ENCODE results near the gene LHX4. TPM values are rescaled to one million over a fixed set of nuclear protein-coding genes. Genes with fewer than 3 reads are reported as not detected.
A peak's percentile ranks its signal among the peaks of the same experiment; 100 is the strongest.

LHX4 gene
- total RNA-seq, 1 donor from 2014 or later: under 0.01 TPM

DNA sequence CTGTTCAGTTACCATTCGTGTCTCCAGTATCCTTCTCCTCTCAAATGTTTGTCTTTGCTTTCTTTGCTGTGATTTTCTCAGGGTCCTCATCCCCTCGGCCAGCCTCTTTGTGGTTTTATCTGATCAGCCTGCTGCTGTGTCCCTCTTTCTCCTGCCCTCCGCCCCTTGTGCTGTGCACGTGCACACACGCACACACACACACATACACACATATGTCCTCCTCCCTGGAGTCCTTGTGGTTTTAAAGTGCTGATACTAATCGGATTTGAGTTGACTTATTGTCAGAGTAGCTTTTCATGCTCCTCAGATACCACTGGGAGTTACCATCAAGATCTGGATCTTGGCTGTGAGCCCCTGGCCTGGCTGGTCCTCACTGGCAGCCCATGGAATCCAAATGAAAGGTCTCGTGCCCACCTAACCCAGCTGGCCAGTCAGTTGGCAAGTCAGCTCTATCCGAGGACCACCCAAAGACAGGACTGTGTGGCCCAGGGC, 41.3 kb upstream of the LHX4 start:
- Histone ChIP-seq H3K27me3 (ENCODE audit: control insufficient read depth, insufficient read depth, low read length) (no peaks in the 10 kb centered on the region), H3K36me3 (ENCODE audit: control insufficient read depth, insufficient read depth, low read length) (peaks cover 56% of the 10 kb centered on the region), H3K4me3 (ENCODE audit: low read depth, low read length) (no peak overlapping the region)
- no peak for FAIRE-seq
- no peak for DNase-seq (ENCODE audit: low read depth)
- TF ChIP-seq, protein P1, sequence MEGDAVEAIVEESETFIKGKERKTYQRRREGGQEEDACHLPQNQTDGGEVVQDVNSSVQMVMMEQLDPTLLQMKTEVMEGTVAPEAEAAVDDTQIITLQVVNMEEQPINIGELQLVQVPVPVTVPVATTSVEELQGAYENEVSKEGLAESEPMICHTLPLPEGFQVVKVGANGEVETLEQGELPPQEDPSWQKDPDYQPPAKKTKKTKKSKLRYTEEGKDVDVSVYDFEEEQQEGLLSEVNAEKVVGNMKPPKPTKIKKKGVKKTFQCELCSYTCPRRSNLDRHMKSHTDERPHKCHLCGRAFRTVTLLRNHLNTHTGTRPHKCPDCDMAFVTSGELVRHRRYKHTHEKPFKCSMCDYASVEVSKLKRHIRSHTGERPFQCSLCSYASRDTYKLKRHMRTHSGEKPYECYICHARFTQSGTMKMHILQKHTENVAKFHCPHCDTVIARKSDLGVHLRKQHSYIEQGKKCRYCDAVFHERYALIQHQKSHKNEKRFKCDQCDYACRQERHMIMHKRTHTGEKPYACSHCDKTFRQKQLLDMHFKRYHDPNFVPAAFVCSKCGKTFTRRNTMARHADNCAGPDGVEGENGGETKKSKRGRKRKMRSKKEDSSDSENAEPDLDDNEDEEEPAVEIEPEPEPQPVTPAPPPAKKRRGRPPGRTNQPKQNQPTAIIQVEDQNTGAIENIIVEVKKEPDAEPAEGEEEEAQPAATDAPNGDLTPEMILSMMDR (IDR thresholded peaks at IDR 0.05; ENCODE audit: insufficient read depth, low read length, severe bottlenecking): no peak

DNA sequence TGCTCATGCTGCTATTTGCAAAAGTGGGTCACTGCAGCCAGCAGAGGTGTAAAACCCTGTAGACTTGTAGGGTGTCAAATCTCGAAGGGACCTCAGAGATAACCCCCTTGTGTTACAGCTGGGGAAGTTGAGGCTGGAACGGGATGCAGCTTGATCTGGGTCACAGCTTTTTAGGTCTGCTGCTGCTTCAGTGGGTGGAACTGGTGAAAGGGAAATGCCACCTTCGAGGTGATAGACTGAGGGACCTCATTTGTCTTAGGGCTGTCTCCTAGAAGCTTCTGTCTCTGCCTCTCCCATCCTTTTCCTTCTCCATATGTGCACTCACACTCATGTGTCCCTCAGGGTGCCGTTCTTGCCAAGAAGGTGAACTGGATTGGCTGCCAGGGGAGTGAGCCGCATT, 40.0 kb upstream of the LHX4 start:
- Histone ChIP-seq H3K36me3 (ENCODE audit: control insufficient read depth, insufficient read depth, low read length) (peaks cover 55% of the 10 kb centered on the region), H3K4me3 (ENCODE audit: low read depth, low read length) (no peak overlapping the region), H3K27me3 (ENCODE audit: control insufficient read depth, insufficient read depth, low read length) (no peaks in the 10 kb centered on the region)
- TF ChIP-seq, protein P1 (IDR thresholded peaks at IDR 0.05; ENCODE audit: insufficient read depth, low read length, severe bottlenecking): no peak
- DNase-seq (ENCODE audit: low read depth) (no peak), FAIRE-seq (peak; percentile 66)

DNA sequence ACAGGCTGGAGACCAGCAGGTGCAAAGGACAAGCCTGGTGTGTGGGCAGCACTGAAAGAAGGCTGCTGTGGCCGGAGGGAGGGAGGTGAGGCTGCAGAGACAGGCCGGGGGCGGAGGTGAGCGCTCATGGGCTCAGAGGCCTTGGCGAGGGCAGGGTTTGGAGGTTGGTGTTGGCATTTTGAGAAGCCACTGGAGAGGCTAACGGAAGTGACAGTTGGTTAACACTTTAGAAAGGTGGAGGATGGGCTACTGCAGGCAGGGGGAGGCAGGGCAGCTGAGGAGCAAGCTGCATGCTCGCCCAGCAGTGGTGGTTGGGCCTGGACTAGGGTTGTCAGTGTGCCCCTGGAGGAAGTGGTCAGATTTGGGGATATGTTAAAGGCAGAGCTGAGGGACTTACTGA, 37.9 kb upstream of the LHX4 start:
- no peak overlapping the region for H3K4me3 ChIP-seq (ENCODE audit: low read depth, low read length)
- no peaks in the 10 kb centered on the region for H3K27me3 ChIP-seq (ENCODE audit: control insufficient read depth, insufficient read depth, low read length)
- FAIRE-seq (no peak), DNase-seq (ENCODE audit: low read depth) (no peak)
- TF ChIP-seq, protein P1 (IDR thresholded peaks at IDR 0.05; ENCODE audit: insufficient read depth, low read length, severe bottlenecking): no peak
- peaks cover 57% of the 10 kb centered on the region for H3K36me3 ChIP-seq (ENCODE audit: control insufficient read depth, insufficient read depth, low read length)

DNA sequence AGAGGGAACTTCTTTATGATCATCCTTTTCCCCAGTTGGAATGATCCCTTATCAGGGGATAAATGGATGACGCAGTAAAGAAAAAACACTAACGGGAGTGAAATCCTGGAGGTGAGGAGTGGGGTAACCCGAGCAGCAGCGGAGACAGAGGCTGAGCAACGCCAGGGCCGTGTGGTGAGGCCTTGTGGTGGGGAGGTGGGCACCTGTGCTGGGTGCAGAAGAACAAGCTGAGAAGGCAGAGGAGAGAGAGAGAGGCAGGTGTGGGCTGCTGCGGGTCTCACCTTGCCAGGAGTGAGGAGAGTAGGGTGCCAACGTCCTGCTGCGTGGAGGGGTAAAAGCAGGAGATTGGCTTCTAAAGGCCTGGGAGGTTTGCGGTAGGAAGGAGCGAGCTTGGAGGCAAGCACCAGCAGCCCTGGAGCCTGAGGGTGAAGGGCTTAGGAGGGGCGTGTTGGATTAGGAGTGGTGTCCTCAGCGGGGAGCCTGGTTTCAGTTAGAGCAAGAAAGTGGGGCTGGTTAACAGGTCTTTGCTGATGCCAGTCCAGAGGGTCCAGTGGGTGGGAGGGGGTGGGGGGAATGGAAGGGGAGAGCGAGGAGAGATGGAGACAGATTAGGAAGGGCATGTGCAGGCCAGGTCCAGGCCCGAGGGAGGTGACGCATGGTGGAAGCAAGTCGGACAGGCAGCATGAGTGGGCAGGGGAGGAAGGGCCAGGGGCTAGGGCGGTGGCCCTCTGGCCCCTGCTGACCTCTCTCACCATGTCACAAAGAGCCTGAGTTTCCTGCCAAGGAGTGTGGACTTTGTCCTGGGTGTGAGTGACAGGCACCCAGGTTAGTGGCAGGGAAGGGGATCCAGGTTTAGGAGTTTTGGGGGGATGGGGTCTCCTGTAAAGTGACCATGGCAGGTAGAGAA, 36.7 kb upstream of the LHX4 start:
- H3K27me3 ChIP-seq (ENCODE audit: control insufficient read depth, insufficient read depth, low read length): no peaks in the 10 kb centered on the region
- H3K36me3 ChIP-seq (ENCODE audit: control insufficient read depth, insufficient read depth, low read length): peaks cover 53% of the 10 kb centered on the region
- H3K4me3 ChIP-seq (ENCODE audit: low read depth, low read length): no peak overlapping the region
- DNase-seq (ENCODE audit: low read depth) (no peak), FAIRE-seq (no peak)
- TF ChIP-seq, protein P1 (IDR thresholded peaks at IDR 0.05; ENCODE audit: insufficient read depth, low read length, severe bottlenecking): no peak

DNA sequence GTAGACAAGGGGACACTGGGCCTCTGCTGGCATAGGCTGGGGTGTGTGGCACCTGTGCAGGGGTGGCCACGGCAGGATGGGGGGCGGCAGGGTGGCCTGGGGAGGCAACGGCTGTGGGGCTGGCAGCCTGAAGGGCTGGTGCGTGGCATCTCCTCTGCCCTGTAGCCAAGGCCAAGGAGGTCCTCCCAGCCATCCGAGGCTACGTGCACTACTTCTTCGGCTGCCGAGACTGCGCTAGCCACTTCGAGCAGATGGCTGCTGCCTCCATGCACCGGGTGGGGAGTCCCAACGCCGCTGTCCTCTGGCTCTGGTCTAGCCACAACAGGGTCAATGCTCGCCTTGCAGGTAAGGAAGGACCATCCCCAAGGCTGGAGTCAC, 36.0 kb upstream of the LHX4 start:
- H3K27me3 ChIP-seq (ENCODE audit: control insufficient read depth, insufficient read depth, low read length): no peaks in the 10 kb centered on the region
- DNase-seq (ENCODE audit: low read depth) (no peak), FAIRE-seq (no peak)
- TF ChIP-seq, protein P1 (IDR thresholded peaks at IDR 0.05; ENCODE audit: insufficient read depth, low read length, severe bottlenecking): no peak
- peaks cover 54% of the 10 kb centered on the region for H3K36me3 ChIP-seq (ENCODE audit: control insufficient read depth, insufficient read depth, low read length)
- no peak overlapping the region for H3K4me3 ChIP-seq (ENCODE audit: low read depth, low read length)

Measured in bronchial epithelial cell (primary cell).